ENCODE measurements around the gene PIAS4.

Gene PIAS4

DNA sequence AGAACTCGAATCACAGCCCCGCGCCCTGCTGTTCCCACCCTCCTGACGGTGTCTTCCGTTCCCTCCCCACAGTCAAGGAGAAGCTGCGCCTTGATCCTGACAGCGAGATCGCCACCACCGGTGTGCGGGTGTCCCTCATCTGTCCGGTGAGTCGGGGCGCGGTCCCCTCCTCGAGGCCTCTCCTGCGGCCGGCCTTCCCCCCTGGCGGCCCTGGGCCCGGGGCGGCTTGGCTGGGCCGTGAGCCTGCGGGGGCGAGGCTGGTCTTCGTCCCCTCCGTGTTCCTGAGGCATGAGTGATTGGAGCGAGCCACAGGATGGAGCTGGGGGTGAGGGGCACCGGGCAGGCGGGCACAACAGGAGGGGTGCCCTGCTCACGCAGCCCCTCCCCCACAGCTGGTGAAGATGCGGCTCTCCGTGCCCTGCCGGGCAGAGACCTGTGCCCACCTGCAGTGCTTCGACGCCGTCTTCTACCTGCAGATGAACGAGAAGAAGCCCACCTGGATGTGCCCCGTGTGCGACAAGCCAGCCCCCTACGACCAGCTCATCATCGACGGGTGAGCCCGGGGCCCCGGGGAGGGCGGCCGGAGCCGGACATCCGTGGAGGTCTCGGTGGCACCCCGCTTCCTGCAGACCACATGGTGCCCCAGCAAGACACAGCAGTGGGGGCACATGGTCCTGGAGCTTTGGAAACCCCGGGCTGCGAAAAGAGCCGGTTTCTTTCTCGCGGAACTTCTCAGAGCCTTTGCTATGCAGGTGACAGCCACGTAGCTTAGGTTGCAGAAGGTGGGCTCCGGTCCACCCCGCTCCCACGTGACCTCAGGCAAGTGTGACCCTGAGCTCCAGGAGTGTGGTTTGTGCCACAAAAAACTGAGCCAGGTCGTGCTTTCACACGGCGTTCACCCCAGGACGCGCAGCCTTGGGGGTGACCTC lies 25.8 kb downstream of the PIAS4 start:
- Histone ChIP-seq H3K4me3 (ENCODE audit: low read depth, low read length) (no peak overlapping the region), H3K4me1 (ENCODE audit: control insufficient read depth, insufficient read depth, low read length) (no peaks in the 10 kb centered on the region), H3K36me3 (ENCODE audit: control insufficient read depth in 2 of 2, insufficient read depth in 1 of 2, low read length in 2 of 2) (peaks cover 12 to 74% of the 10 kb centered on the region in 2 experiments; a peak in 2 of 3 replicates), H3K9me3 (ENCODE audit: control insufficient read depth, insufficient read depth, low read depth, low read length) (no peaks in the 10 kb centered on the region), H3K27ac (ENCODE audit: extremely low read depth, low read depth, low read length) (no peak overlapping the region)
- ChIA-PET POLR2A (no interaction called here), CTCF (interaction anchor here (0.6 to 0.7 kb wide), 3 partner anchors 107 to 368 kb away, joined by 3 to 4 read pairs (median 3); no protein-coding TSS in a partner anchor)
- TF ChIP-seq ZNF239 (tag by site-specific recombination; IDR thresholded peaks at IDR 0.05) = peak; percentile 97
- TF ChIP-seq, protein P1, sequence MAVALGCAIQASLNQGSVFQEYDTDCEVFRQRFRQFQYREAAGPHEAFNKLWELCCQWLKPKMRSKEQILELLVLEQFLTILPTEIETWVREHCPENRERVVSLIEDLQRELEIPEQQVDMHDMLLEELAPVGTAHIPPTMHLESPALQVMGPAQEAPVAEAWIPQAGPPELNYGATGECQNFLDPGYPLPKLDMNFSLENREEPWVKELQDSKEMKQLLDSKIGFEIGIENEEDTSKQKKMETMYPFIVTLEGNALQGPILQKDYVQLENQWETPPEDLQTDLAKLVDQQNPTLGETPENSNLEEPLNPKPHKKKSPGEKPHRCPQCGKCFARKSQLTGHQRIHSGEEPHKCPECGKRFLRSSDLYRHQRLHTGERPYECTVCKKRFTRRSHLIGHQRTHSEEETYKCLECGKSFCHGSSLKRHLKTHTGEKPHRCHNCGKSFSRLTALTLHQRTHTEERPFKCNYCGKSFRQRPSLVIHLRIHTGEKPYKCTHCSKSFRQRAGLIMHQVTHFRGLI (tag by site-specific recombination; IDR thresholded peaks at IDR 0.05) = no peak

DNA sequence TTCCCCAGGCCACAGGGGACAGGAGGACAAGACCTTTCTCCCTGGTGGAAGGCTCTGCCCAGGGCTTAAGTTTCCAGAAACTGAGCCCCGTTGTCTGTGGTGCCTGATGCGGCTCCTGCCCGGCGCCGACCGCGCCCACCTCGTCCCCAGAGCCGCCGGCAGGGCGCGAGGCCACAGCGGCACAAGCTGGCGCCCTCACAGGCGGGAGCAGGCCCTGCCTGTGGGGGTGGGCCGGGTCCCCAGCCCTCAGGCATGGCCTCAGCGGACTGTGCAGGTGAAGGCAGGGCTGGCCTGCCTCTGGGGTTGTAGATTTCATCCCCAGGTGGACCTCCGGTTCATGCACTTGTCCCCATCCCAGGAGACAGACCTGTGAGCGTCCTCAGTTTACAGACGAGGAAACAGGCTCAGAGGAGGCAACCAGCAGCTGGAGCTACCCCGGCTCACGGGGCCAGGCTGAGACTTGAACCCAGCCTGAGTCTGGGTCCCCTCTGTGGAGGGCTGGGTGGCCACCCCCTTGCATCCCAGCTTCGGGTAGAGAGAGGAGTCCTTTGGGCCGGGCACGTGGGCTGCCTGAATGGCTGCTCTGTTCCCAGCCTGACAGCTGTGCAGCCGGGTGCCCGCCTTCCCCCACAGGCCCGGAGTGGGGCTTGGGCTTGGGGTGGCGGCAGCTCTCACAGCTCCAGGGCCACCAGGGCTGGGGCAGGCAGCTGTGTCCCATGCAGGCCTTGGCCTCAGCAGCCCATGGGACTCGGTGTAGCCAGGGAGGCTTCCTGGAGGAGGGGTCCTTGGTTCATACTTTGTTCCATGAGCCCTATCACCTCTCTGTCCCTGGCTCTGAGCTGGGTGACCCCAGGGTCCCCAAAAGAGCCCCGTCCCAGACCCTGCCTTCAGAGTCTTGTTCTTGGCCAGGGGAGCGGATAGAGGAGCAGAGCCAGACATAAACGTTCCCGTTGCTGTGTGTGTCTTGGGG lies 26.8 kb downstream of the PIAS4 start:
- POLR2A ChIA-PET = no interaction called here
- H3K36me3 ChIP-seq (ENCODE audit: control insufficient read depth in 2 of 2, insufficient read depth in 1 of 2, low read length in 2 of 2) = peaks cover 12 to 64% of the 10 kb centered on the region in 2 experiments; a peak in 2 of 3 replicates
- H3K27ac ChIP-seq (ENCODE audit: extremely low read depth, low read depth, low read length) = no peak overlapping the region
- CTCF ChIA-PET = interaction anchor here (0.7 kb wide), 2 partner anchors 106 to 182 kb away, joined by 3 to 4 read pairs; no protein-coding TSS in a partner anchor
- H3K9me3 ChIP-seq (ENCODE audit: control insufficient read depth, insufficient read depth, low read depth, low read length) = no peaks in the 10 kb centered on the region
- H3K4me3 ChIP-seq (ENCODE audit: low read depth, low read length) = no peak overlapping the region
- TF ChIP-seq, protein P2, sequence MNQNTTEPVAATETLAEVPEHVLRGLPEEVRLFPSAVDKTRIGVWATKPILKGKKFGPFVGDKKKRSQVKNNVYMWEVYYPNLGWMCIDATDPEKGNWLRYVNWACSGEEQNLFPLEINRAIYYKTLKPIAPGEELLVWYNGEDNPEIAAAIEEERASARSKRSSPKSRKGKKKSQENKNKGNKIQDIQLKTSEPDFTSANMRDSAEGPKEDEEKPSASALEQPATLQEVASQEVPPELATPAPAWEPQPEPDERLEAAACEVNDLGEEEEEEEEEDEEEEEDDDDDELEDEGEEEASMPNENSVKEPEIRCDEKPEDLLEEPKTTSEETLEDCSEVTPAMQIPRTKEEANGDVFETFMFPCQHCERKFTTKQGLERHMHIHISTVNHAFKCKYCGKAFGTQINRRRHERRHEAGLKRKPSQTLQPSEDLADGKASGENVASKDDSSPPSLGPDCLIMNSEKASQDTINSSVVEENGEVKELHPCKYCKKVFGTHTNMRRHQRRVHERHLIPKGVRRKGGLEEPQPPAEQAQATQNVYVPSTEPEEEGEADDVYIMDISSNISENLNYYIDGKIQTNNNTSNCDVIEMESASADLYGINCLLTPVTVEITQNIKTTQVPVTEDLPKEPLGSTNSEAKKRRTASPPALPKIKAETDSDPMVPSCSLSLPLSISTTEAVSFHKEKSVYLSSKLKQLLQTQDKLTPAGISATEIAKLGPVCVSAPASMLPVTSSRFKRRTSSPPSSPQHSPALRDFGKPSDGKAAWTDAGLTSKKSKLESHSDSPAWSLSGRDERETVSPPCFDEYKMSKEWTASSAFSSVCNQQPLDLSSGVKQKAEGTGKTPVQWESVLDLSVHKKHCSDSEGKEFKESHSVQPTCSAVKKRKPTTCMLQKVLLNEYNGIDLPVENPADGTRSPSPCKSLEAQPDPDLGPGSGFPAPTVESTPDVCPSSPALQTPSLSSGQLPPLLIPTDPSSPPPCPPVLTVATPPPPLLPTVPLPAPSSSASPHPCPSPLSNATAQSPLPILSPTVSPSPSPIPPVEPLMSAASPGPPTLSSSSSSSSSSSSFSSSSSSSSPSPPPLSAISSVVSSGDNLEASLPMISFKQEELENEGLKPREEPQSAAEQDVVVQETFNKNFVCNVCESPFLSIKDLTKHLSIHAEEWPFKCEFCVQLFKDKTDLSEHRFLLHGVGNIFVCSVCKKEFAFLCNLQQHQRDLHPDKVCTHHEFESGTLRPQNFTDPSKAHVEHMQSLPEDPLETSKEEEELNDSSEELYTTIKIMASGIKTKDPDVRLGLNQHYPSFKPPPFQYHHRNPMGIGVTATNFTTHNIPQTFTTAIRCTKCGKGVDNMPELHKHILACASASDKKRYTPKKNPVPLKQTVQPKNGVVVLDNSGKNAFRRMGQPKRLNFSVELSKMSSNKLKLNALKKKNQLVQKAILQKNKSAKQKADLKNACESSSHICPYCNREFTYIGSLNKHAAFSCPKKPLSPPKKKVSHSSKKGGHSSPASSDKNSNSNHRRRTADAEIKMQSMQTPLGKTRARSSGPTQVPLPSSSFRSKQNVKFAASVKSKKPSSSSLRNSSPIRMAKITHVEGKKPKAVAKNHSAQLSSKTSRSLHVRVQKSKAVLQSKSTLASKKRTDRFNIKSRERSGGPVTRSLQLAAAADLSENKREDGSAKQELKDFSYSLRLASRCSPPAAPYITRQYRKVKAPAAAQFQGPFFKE (tag by site-specific recombination; IDR thresholded peaks at IDR 0.05; ENCODE audit: borderline replicate concordance) = no peak
- TF ChIP-seq, protein P3, sequence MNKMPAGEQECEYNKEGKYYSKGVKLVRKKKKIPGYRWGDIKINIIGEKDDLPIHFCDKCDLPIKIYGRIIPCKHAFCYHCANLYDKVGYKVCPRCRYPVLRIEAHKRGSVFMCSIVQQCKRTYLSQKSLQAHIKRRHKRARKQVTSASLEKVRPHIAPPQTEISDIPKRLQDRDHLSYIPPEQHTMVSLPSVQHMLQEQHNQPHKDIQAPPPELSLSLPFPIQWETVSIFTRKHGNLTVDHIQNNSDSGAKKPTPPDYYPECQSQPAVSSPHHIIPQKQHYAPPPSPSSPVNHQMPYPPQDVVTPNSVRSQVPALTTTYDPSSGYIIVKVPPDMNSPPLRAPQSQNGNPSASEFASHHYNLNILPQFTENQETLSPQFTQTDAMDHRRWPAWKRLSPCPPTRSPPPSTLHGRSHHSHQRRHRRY (tag by site-specific recombination; IDR thresholded peaks at IDR 0.05) = no peak
- TF ChIP-seq SP7 (tag by site-specific recombination; IDR thresholded peaks at IDR 0.05) (no peak), REPIN1 (tag by site-specific recombination; IDR thresholded peaks at IDR 0.05; ENCODE audit: low read depth) (no peak), ZNF114 (tag by site-specific recombination; IDR thresholded peaks at IDR 0.05) (no peak), ZFP3 (tag by site-specific recombination; IDR thresholded peaks at IDR 0.05; ENCODE audit: low read depth) (no peak), GLIS2 (tag by site-specific recombination; IDR thresholded peaks at IDR 0.05) (no peak)
- TF ChIP-seq, protein P4, sequence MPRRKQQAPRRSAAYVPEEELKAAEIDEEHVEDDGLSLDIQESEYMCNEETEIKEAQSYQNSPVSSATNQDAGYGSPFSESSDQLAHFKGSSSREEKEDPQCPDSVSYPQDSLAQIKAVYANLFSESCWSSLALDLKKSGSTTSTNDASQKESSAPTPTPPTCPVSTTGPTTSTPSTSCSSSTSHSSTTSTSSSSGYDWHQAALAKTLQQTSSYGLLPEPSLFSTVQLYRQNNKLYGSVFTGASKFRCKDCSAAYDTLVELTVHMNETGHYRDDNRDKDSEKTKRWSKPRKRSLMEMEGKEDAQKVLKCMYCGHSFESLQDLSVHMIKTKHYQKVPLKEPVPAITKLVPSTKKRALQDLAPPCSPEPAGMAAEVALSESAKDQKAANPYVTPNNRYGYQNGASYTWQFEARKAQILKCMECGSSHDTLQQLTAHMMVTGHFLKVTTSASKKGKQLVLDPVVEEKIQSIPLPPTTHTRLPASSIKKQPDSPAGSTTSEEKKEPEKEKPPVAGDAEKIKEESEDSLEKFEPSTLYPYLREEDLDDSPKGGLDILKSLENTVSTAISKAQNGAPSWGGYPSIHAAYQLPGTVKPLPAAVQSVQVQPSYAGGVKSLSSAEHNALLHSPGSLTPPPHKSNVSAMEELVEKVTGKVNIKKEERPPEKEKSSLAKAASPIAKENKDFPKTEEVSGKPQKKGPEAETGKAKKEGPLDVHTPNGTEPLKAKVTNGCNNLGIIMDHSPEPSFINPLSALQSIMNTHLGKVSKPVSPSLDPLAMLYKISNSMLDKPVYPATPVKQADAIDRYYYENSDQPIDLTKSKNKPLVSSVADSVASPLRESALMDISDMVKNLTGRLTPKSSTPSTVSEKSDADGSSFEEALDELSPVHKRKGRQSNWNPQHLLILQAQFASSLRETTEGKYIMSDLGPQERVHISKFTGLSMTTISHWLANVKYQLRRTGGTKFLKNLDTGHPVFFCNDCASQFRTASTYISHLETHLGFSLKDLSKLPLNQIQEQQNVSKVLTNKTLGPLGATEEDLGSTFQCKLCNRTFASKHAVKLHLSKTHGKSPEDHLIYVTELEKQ (tag by site-specific recombination; IDR thresholded peaks at IDR 0.05; ENCODE audit: borderline replicate concordance) = no peak
- H3K4me1 ChIP-seq (ENCODE audit: control insufficient read depth, insufficient read depth, low read length) = no peaks in the 10 kb centered on the region

Data from HEK293 (cell line).